ENCODE measurements around the gene PLEKHG1.
A peak's percentile ranks its signal among the peaks of the same experiment; 100 is the strongest.

PLEKHG1 gene

GRCh38 chr6:150639823-150640331 lies 40.2 kb downstream of the PLEKHG1 start:
- TF ChIP-seq CTCF (IDR thresholded peaks at IDR 0.05; ENCODE audit: insufficient read depth, low read length, poor library complexity, severe bottlenecking): no peak
- no peaks in the 10 kb centered on the region for H3K36me3 ChIP-seq (ENCODE audit: control insufficient read depth, insufficient read depth, low read length)
- no peaks in the 10 kb centered on the region for H3K27me3 ChIP-seq (replicated peaks; ENCODE audit: control insufficient read depth, insufficient read depth, low read length)
- no peak for DNase-seq (ENCODE audit: extremely low read depth, insufficient read length)
- H3K4me3 ChIP-seq (replicated peaks; ENCODE audit: low read depth, low read length): no peak overlapping the region

DNA sequence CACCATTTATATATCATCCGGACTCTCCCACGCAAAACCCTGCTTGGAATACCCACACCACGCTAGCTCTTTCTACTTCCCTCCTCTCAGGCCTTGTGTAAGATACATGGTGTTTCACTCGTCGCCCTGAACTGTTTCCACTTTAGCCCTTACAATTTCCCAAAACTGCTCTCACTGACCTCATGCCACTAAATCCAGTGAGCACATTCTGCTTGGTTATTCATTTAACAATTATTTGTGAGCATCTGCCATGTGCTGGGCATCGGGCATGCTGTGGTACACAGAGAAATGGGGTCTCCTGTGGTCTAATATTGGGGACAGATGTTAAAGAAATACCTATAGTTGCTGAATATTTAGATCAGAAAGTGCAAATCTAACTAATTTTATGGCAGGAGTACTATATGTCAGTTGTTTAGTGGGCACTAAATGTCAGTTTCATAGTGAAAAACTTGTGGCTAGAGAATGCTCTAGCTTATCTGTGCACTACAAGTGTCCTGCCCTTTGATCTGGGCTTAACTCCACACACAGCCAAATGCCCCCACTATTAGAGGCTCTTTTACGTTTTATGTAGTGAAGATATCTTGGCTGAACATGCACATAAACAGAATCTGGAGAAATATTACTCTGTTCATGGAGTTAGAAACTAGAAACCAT lies 41.0 kb downstream of the PLEKHG1 start:
- Histone ChIP-seq H3K36me3 (ENCODE audit: control insufficient read depth, insufficient read depth, low read length) (no peaks in the 10 kb centered on the region), H3K27me3 (replicated peaks; ENCODE audit: control insufficient read depth, insufficient read depth, low read length) (no peaks in the 10 kb centered on the region), H3K4me3 (replicated peaks; ENCODE audit: low read depth, low read length) (no peak overlapping the region)
- TF ChIP-seq CTCF (IDR thresholded peaks at IDR 0.05; ENCODE audit: insufficient read depth, low read length, poor library complexity, severe bottlenecking): no peak
- DNase-seq (ENCODE audit: extremely low read depth, insufficient read length): no peak

DNA sequence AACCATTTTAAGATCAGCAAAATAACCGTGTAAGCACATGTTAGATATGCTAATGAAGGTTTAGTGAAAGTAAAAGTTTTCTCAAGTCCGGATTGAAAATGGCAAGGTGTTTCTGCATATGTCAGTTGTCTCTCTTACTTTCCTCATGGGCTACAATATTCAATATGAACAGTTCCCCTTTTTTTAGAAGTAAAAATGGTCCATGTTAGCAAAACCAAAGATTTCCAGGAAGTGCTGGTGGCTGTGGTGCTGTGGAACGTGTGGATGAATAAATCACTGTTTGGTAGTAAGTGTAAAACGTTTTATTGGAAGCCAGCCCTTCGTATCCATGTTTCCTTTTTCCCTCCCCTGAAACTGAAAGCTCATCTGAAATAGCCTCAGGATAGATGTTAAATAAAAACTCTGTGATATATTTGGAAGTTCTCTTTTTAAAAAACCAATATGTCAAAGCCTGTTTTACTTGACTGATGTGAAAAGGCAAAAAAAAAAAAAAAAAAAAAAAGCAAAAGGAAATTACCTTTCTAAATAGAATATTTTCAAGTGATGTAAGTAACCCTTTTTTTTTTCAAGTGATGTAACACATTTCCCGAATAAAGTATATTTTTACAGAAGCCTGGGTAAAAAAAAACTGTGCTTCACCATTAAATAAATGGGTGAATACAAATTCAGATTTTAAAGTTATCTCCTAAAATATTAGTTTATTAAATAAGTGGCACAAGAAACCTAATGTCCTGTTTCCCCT lies 41.9 kb downstream of the PLEKHG1 start:
- TF ChIP-seq CTCF (IDR thresholded peaks at IDR 0.05; ENCODE audit: insufficient read depth, low read length, poor library complexity, severe bottlenecking): no peak
- Histone ChIP-seq H3K27me3 (replicated peaks; ENCODE audit: control insufficient read depth, insufficient read depth, low read length) (no peaks in the 10 kb centered on the region), H3K4me3 (replicated peaks; ENCODE audit: low read depth, low read length) (peak overlapping the region; percentile 31), H3K36me3 (ENCODE audit: control insufficient read depth, insufficient read depth, low read length) (no peaks in the 10 kb centered on the region)
- DNase-seq (ENCODE audit: extremely low read depth, insufficient read length): peak; percentile 30

- TF ChIP-seq CTCF (IDR thresholded peaks at IDR 0.05; ENCODE audit: insufficient read depth, low read length, poor library complexity, severe bottlenecking): no peak
- Histone ChIP-seq H3K36me3 (ENCODE audit: control insufficient read depth, insufficient read depth, low read length) (no peaks in the 10 kb centered on the region), H3K4me3 (replicated peaks; ENCODE audit: low read depth, low read length) (no peak overlapping the region), H3K27me3 (replicated peaks; ENCODE audit: control insufficient read depth, insufficient read depth, low read length) (no peaks in the 10 kb centered on the region)
- no peak for DNase-seq (ENCODE audit: extremely low read depth, insufficient read length)
Measured at GRCh38 chr6:150646228-150646627, 46.5 kb downstream of the PLEKHG1 start.

- DNase-seq (ENCODE audit: extremely low read depth, insufficient read length): no peak
- TF ChIP-seq CTCF (IDR thresholded peaks at IDR 0.05; ENCODE audit: insufficient read depth, low read length, poor library complexity, severe bottlenecking): no peak
- H3K27me3 ChIP-seq (replicated peaks; ENCODE audit: control insufficient read depth, insufficient read depth, low read length): no peaks in the 10 kb centered on the region
- no peaks in the 10 kb centered on the region for H3K36me3 ChIP-seq (ENCODE audit: control insufficient read depth, insufficient read depth, low read length)
- H3K4me3 ChIP-seq (replicated peaks; ENCODE audit: low read depth, low read length): no peak overlapping the region
Measured at GRCh38 chr6:150647051-150647450, 47.4 kb downstream of the PLEKHG1 start.
